Endothelial cell of umbilical vein (primary cell): ENCODE measurements around the gene UGGT2.

Experiments used
- CTCF ChIP-seq, 2 donors: IDR thresholded peaks; 1 replicate in 1 of 2; 2 replicates in 1 of 2; pipeline ENCODE4 v1.5.1; 2011; ENCODE audit warnings: low read length in 2 of 2, mild to moderate bottlenecking in 2 of 2, moderate library complexity in 2 of 2, control low read depth in 1 of 2, inconsistent platforms in 1 of 2, low read depth in 1 of 2; ENCODE audit not compliant: insufficient read depth in 1 of 2; ENCODE audit errors: extremely low read depth in 1 of 2
- EZH2 ChIP-seq: IDR thresholded peaks from 2 replicates; pipeline ENCODE4 v1.6.1; 2012; ENCODE audit warnings: borderline replicate concordance, low read depth, mild to moderate bottlenecking, moderate library complexity, low read length, inconsistent platforms; ENCODE audit not compliant: severe bottlenecking
- FOS ChIP-seq: IDR thresholded peaks from 2 replicates; pipeline ENCODE4 v1.6.1; 2011; ENCODE audit warnings: mild to moderate bottlenecking, low read length, moderate library complexity, borderline replicate concordance; ENCODE audit not compliant: insufficient read depth
- GATA2 ChIP-seq: IDR thresholded peaks from 2 replicates; pipeline ENCODE4 v1.7.0; 2011; ENCODE audit warnings: low read depth, mild to moderate bottlenecking, moderate library complexity, mixed read lengths, low read length; ENCODE audit not compliant: insufficient read length, insufficient read depth
- JUN ChIP-seq: IDR thresholded peaks from 2 replicates; pipeline ENCODE4 v1.6.1; 2011; ENCODE audit warnings: borderline replicate concordance, low read depth; ENCODE audit not compliant: insufficient read length, insufficient read depth
- MAX ChIP-seq: IDR thresholded peaks from 2 replicates; pipeline ENCODE4 v1.6.1; 2011; ENCODE audit not compliant: insufficient read depth, insufficient read length
- MYC ChIP-seq: IDR thresholded peaks from one replicate; pipeline ENCODE4 v1.6.1; 2011; ENCODE audit warnings: mild to moderate bottlenecking, low read depth, low read length
- POLR2A ChIP-seq: IDR thresholded peaks from 2 replicates; pipeline ENCODE4 v1.6.1; 2012; ENCODE audit warnings: low read depth, mild to moderate bottlenecking, control low read depth, low read length
- POLR2AphosphoS5 ChIP-seq: IDR thresholded peaks from 2 replicates; pipeline ENCODE4 v1.6.1; 2012; ENCODE audit warnings: low read depth, mild to moderate bottlenecking, control low read depth, low read length, moderate library complexity; ENCODE audit not compliant: insufficient read depth

DNA sequence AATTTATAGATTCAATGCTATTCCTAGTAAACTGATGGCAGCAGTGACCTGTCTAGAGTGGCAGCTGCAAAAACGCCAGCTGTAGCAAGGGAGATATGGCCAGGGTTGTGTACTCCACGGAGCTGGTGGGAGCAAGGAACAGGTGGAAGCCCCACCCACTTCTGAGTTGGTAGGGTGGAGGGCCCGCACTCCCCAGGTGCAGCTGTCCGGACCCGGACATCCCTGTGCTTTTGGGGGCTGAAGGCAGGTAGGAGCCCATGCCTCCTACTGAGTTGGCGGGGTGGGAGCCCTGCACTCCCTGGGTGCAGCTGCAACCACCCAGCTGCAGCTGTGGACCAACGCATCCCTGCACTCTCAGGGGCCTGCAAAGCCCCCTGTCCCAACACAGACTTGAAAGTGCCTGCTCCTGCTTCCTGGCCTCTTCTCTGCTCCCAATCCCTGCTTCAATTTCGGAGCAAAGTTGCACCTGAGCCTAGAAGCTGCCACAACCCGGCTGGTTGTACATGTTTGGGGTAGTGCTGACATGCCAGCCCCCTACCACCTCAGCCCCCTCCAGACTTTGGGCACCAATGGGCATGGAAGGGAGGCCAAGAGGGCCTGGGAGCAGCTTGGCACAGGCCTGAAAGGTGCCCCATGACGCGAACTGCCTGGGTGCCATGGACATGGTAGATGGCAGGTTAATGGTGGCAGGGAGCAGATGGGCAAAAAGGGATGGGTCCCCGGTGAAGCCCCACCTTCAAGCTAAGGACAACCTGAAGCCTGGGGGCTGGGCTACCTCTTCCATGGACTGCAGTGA lies 19.8 kb downstream of the UGGT2 start:
- TF ChIP-seq CTCF (IDR thresholded peaks at IDR 0.05; ENCODE audit: extremely low read depth in 1 of 2, insufficient read depth in 1 of 2, low read depth in 1 of 2, low read length in 2 of 2) (no peak), POLR2A (no peak), POLR2AphosphoS5 (no peak), JUN (no peak), EZH2 (no peak), MYC (no peak), MAX (no peak), GATA2 (no peak), FOS (no peak)
